Caco-2 (cell line): Measurements from ENCODE around the gene RIPOR2. TPM values are rescaled to one million over a fixed set of nuclear protein-coding genes. Genes with fewer than 3 reads are reported as not detected.

Source experiments
- BruUV-seq: library from RNA; stranded (reverse); fragments of 400-500 nt; replicated peaks from 2 replicates; lab custom pipeline; 2021; lab: Mats Ljungman, UMichigan
- CTCF ChIA-PET: fragments of 300-600 bp; sonication (Branson Sonifier 250); formaldehyde crosslinking; loops from one replicate; lab custom pipeline; 2022; ENCODE audit warnings: antibody characterized with exemption; lab: Charles Lee
- POLR2A ChIA-PET: fragments of 300-600 bp; sonication (Branson Sonifier 250); formaldehyde crosslinking; loops from one replicate; lab custom pipeline; 2022; ENCODE audit warnings: antibody characterized with exemption; lab: Charles Lee
- DNase-seq, 2 experiments: peaks; one replicate each; pipeline versions ENCODE4 v3.0.0 to v3.0.0-alpha.2; 2020 to 2022
- H3K27me3 ChIP-seq: replicated peaks from 2 replicates; pipeline ENCODE4 v1.6.0; 2011; ENCODE audit warnings: low read length; ENCODE audit not compliant: control insufficient read depth, insufficient read depth
- H3K36me3 ChIP-seq: 2 replicates; pipeline ENCODE4 v1.5.1; 2011; ENCODE audit warnings: low read length; ENCODE audit not compliant: control insufficient read depth, insufficient read depth
- H3K4me1 ChIP-seq: fragments of 250-450 bp; sonication (Bioruptor Pico); 2 replicates; pipeline ENCODE4 v1.5.1; 2020; ENCODE audit warnings: mild to moderate bottlenecking
- H3K4me3 ChIP-seq: 2 replicates; pipeline ENCODE4 v1.5.1; 2011; ENCODE audit warnings: low read depth, mild to moderate bottlenecking, control low read depth, low read length
- H3K9me3 ChIP-seq: fragments of 250-450 bp; sonication (Bioruptor Pico); 2 replicates; pipeline ENCODE4 v1.5.1; 2020; ENCODE audit warnings: mild to moderate bottlenecking, moderate library complexity
- H3K27ac Mint-ChIP-seq: one replicate; pipeline ENCODE4 v1.8.0; 2022; ENCODE audit warnings: mixed read lengths; ENCODE audit not compliant: unreplicated experiment
- H3K27me3 Mint-ChIP-seq: one replicate; pipeline ENCODE4 v1.8.0; 2022; ENCODE audit warnings: mixed read lengths; ENCODE audit not compliant: insufficient read depth, unreplicated experiment
- H3K36me3 Mint-ChIP-seq: one replicate; pipeline ENCODE4 v1.8.0; 2022; ENCODE audit warnings: mild to moderate bottlenecking, mixed read lengths; ENCODE audit not compliant: insufficient read depth, unreplicated experiment
- H3K4me1 Mint-ChIP-seq: one replicate; pipeline ENCODE4 v1.8.0; 2022; ENCODE audit warnings: low read depth, mixed read lengths; ENCODE audit not compliant: unreplicated experiment
- H3K4me3 Mint-ChIP-seq: one replicate; pipeline ENCODE4 v1.8.0; 2022; ENCODE audit warnings: mild to moderate bottlenecking, moderate library complexity, mixed read lengths; ENCODE audit not compliant: unreplicated experiment
- H3K9me3 Mint-ChIP-seq: one replicate; pipeline ENCODE4 v1.8.0; 2022; ENCODE audit warnings: mixed read lengths; ENCODE audit not compliant: unreplicated experiment
- CTCF ChIP-seq, 2 experiments: fragments of 200-600 bp in 1 of 2; IDR thresholded peaks; 1 replicate in 1 of 2; 2 replicates in 1 of 2; pipeline versions ENCODE4 v1.5.1 to v1.8.0; 2011 to 2022; ENCODE audit warnings: antibody characterized with exemption in 1 of 2, control low read depth in 1 of 2, inconsistent platforms in 1 of 2, low read depth in 1 of 2, low read length in 1 of 2, mild to moderate bottlenecking in 1 of 2, moderate library complexity in 1 of 2; ENCODE audit not compliant: insufficient read depth in 1 of 2, severe bottlenecking in 1 of 2, unreplicated experiment in 1 of 2
- intact Hi-C: fragments of 100-400 bp; cut with micrococcal nuclease; formaldehyde crosslinking; loops from one replicate; pipeline ENCODE4 v1.10.0; 2022; ENCODE audit not compliant: unreplicated experiment
- total RNA-seq: library from RNA; stranded (reverse); gene quantifications from 2 replicates; pipeline ENCODE4 v1.2.3, GENCODE V29; 2022

Gene RIPOR2
- total RNA-seq, 1 experiment from 2014 or later: 0.64 TPM

- Histone ChIP-seq H3K4me3 (no peak overlapping the region), H3K9me3 (no peaks in the 10 kb centered on the region), H3K27me3 (no peaks in the 10 kb centered on the region), H3K4me1 (peaks cover 14% of the 10 kb centered on the region), H3K36me3 (no peaks in the 10 kb centered on the region)
- Mint-ChIP-seq H3K27ac (no peak overlapping the region), H3K4me1 (no peaks in the 10 kb centered on the region), H3K9me3 (no peaks in the 10 kb centered on the region), H3K27me3 (no peaks in the 10 kb centered on the region), H3K4me3 (no peak overlapping the region), H3K36me3 (no peaks in the 10 kb centered on the region)
- BruUV-seq: no TSS peak
- intact Hi-C loops: no loop called here
- TF ChIP-seq CTCF (IDR thresholded peaks at IDR 0.05; ENCODE audit: insufficient read depth in 1 of 2, low read depth in 1 of 2, low read length in 1 of 2, severe bottlenecking in 1 of 2, unreplicated experiment in 1 of 2): no peak
- POLR2A ChIA-PET: no interaction called here
- CTCF ChIA-PET: interaction anchor here (1.1 to 1.3 kb wide), 2 partner anchors 59 to 77 kb away, joined by 3 read pairs; no protein-coding TSS in a partner anchor
- no peak for DNase-seq
These were observed 2.5 kb downstream of the RIPOR2 start for GRCh38 chr6:24933266-24933665.

GRCh38 chr6:24932832-24933231 lies 2.9 kb downstream of the RIPOR2 start:
- POLR2A ChIA-PET: no interaction called here
- Mint-ChIP-seq H3K4me3 (no peak overlapping the region), H3K27me3 (no peaks in the 10 kb centered on the region), H3K36me3 (no peaks in the 10 kb centered on the region), H3K27ac (no peak overlapping the region), H3K9me3 (peaks cover under 1% of the 10 kb centered on the region), H3K4me1 (no peaks in the 10 kb centered on the region)
- Histone ChIP-seq H3K4me3 (no peak overlapping the region), H3K27me3 (no peaks in the 10 kb centered on the region), H3K4me1 (peaks cover 14% of the 10 kb centered on the region), H3K9me3 (no peaks in the 10 kb centered on the region), H3K36me3 (no peaks in the 10 kb centered on the region)
- no peak for DNase-seq
- CTCF ChIA-PET: interaction anchor here (1.1 kb wide), 1 partner anchor 59 kb away, joined by 3 read pairs; no protein-coding TSS in a partner anchor
- no peak for TF ChIP-seq CTCF (IDR thresholded peaks at IDR 0.05; ENCODE audit: insufficient read depth in 1 of 2, low read depth in 1 of 2, low read length in 1 of 2, severe bottlenecking in 1 of 2, unreplicated experiment in 1 of 2)
- BruUV-seq: no TSS peak
- intact Hi-C loops: no loop called here

GRCh38 chr6:24931718-24932691 lies 3.8 kb downstream of the RIPOR2 start:
- CTCF ChIA-PET: interaction anchor here (0.6 to 1.1 kb wide), 2 partner anchors 11 to 60 kb away, joined by 3 to 4 read pairs; no protein-coding TSS in a partner anchor
- BruUV-seq: no TSS peak
- peaks cover 14% of the 10 kb centered on the region for H3K4me1 ChIP-seq
- H3K27me3 ChIP-seq: no peaks in the 10 kb centered on the region
- H3K27ac Mint-ChIP-seq: no peak overlapping the region
- POLR2A ChIA-PET: no interaction called here
- H3K9me3 Mint-ChIP-seq: peaks cover 9% of the 10 kb centered on the region
- H3K9me3 ChIP-seq: no peaks in the 10 kb centered on the region
- no peaks in the 10 kb centered on the region for H3K27me3 Mint-ChIP-seq
- intact Hi-C loops: no loop called here
- H3K4me1 Mint-ChIP-seq: no peaks in the 10 kb centered on the region
- H3K4me3 Mint-ChIP-seq: no peak overlapping the region
- no peaks in the 10 kb centered on the region for H3K36me3 ChIP-seq
- no peak for TF ChIP-seq CTCF (IDR thresholded peaks at IDR 0.05; ENCODE audit: insufficient read depth in 1 of 2, low read depth in 1 of 2, low read length in 1 of 2, severe bottlenecking in 1 of 2, unreplicated experiment in 1 of 2)
- H3K36me3 Mint-ChIP-seq: no peaks in the 10 kb centered on the region
- no peak overlapping the region for H3K4me3 ChIP-seq
- DNase-seq: no peak
